ENCODE measurements around the gene PRR18.
A peak's percentile ranks its signal among the peaks of the same experiment; 100 is the strongest.
"Not testable (repeated sequence)": the region's sequence is repeated elsewhere in the genome, so short reads cannot be mapped to it uniquely, and the experiment has no call there.

Gene PRR18, protein sequence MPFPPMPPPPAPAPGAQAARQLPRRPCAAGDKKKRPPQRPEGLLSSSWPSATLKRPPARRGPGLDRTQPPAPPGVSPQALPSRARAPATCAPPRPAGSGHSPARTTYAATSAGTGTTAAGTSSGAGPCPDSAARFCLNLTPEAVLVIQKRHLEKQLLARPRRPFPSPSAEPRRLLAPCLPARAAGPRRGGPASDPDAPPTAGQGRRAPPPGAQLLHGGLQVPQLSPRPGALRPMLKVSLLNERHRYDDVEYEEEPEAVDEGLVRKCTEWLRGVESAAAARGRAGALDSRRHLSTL

DNA sequence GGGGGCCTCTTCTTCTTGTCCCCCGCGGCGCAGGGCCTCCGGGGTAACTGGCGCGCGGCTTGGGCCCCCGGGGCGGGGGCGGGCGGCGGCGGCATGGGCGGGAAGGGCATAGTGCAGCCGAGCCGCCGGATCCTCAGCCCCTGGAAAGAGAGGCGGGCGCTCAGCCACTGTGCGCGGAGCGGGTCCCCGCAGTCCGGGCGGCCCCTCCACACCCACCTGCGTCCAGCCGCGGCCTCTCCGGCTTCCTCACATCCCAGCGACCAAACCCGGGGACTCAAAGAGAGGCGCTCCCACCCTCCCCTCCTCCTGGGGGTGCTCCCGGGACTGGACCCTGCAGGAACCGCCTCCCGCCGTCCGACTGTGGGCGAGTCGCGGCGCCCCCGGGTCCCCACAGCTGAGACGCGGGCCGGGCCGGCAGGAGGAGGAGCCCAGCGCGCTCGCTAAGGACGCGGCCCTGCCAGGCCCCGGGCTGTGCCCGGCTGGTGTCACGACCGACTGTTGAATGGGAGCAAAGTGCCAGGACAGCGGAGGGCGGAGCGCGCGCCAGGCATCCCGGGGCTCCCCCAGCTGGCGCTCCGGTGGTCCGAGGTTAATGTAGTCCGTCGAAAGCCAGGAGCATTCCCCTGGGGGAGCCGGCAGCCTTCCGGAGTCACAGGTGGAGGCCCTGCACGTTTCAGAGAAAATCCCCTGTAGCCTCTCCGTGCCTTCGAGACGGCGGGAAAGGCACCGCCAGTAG lies at the start of gene PRR18:
PRR18 (minus strand) TSS at position 360 of the 736 bp plus-strand sequence; CDS start at position 110, 250 bp downstream.
- no peak for DNase-seq (ENCODE audit: low read depth)

DNA sequence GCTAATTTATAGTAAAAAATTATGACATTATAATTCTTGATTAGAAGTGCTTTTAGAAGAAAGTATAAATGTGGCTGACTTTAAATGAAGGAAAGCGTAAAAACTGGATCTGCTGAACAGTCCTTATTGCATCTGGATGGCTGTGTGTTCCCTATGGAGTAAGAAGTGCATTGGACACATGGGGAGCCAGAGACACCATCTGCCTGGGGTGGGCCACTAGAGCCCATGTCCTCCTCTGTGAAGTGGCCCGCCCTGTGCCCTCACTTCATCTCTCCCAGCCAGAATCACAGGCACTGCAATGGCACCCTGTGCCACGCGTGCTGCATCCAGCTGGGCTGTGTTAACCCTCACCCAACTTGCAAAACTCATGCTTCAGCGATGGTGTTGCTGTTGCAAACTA lies 47.4 kb upstream of the PRR18 start:
- no peak for DNase-seq (ENCODE audit: low read depth)

DNA sequence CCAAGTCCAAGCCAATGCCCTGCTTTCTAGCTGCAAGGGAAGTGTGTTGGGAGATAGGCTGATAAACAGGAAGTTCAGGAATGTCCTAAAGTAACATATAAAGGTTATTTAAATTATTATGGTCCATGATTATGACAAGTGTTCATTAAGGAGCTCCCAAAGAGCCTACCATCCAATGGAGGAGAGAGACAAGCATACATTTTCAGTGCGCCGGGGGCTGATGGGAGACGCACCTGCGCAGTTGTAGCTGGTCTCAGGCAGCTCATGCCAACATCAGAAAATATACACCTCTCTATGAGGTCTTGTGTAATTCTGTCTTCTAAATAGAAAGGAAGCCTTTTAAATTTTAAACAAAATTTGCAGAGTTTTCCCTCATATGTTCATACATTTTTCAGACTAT lies 46.8 kb upstream of the PRR18 start:
- no peak for DNase-seq (ENCODE audit: low read depth)

DNA sequence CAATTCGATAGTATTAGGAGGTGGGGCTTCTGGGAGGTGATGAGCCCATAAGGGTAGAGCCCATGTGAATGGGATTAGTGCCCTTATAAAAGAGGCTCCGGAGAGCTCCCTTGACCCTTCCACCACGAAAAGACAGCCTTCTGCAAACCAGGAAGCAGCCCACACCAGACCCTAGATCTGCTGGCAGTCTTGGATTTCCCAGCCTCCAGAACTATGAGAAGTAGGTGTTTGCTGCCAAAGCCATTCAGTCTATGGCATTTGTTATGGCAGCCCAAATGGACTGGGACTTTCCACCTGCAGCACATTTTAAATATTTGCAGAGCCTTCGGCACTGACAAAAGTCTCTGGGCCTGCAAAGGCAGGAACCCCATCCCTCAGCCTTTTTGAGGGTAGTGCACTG lies 46.0 kb upstream of the PRR18 start:
- DNase-seq (ENCODE audit: low read depth) = no peak

DNA sequence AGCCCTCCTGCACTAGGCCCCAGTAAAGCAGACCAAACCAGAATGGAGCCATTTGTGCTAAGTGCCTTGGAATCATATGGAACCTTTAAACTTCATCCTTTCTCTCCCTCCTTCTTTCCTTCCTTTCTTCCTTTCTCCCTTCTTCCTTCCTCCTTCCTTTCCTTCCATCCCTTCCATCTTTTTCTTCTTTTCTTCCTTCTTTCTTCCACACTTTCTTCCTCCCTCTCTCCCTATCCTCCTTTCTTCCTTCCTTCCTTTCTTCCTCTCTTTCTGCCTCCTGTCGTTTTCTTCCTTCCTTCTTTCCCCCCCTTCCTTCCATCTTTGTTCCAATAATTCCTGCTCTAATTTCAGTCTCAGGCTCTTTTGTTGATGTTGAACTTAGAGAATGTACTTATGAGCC lies 45.3 kb upstream of the PRR18 start:
- DNase-seq (ENCODE audit: low read depth) = no peak

DNA sequence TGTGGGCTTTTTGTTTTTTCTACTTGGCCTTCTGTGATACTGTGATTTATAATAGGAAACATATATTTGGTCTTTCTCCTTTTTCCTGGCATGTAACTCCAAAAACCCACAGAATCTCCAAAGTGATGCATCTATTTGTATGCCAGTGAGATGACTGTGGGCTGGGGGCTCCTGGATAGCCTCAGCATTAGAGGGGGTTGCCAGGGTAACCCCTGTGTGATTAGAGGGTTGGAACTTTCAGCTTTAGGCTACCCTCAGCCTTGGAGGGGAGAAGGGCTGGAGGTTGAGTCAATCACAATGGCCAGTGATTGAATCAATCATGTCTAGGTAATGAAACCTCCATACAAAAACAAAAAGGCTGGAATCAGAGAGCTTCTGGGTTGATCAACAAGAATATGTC lies 44.7 kb upstream of the PRR18 start:
- DNase-seq (ENCODE audit: low read depth) = no peak

DNA sequence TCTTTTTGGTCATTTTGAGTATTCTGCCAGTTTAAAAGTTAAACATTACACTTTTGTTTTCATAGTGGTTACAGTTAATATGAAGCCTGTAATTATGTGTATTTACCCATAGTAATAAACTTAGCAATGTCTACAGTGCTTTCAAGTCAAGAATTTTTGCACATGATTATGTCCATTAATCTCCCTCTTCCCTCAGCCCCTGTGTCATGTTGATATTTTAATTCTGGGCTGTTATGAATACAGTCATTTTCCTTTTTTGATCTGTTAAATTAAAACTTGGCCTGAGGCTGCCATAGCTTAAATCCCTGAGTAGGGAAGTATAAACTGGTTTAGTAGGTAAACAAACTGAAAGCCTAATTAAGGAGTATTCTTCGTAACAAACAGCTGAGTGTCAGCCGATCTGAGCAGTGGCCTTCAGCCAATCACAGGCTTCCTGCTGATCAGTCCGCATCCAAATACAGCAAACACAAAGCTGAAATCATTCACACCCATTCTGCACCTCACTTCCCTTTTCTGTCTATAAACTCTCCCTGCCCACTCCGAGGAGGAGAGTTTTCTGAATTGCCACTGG lies 43.6 kb upstream of the PRR18 start:
- DNase-seq (ENCODE audit: low read depth) = no peak

DNA sequence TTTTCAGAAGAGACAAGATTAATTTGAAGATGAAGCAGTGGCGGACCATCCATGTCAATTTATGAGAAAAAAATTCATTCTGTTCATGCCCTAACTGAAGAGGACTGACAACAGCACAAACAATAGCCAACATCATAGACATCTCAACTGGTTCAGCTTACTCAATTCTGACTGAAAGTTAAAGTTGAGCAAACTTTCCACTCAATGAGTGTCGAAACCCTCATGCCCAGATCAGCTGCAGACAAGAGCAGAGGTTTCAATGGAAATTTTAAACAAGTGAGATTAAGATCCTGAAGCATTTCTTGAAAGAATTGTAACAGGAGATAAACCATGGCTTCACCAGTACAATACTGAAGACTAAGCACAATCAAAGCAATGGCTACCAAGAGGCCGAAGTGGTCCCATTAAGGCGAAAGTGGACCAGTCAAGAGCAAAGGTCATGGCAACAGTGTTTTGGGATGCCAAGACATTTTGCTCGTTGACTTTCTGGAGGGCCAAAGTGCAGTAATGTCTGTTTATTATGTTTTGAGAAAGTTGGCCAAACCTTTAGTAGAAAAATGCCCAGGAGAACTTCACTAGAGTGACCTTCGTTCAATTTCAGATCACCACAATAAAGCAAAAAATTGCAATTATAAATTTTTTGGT lies 40.2 kb upstream of the PRR18 start:
- DNase-seq (ENCODE audit: low read depth) = no peak

DNA sequence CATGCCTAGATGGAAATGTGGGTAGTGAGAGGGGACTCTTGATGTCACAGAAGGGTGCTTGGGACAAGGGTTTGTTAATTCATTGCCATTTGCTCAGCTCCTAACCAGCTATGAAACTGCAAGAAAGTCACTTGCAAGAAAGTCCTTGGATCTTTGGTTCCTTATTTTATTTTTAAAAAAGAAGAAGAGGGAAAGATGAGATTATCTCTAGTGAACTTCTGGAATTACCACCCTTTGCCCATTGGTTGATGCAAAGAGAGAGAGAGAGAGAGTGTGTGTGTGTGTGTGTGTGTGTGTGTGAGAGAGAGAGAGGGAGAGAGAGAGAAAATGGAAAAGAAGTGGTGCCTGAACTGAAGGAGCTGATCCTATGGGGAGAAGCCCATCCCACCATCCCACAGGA lies 38.8 kb upstream of the PRR18 start:
- DNase-seq (ENCODE audit: low read depth) = no peak

DNA sequence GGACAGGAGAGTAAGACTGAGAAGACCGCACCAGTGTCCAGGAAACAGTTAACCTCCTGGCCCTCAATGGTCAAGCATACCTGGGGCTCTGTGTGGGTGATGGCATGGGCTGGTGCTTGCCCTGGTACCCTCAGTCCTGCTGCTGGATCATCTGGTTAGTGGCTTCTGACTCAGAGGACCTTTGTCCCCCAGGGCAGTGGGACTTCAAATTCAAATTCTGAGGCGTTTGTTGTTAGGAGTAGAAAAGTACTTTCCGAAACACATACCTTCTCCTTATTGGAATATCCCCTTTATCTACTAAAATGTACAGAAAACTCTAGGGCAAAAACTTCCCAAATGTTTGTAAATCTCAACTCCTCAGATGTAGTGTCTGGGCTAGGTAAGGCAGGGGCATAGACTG lies 38.3 kb upstream of the PRR18 start:
- no peak for DNase-seq (ENCODE audit: low read depth)

DNA sequence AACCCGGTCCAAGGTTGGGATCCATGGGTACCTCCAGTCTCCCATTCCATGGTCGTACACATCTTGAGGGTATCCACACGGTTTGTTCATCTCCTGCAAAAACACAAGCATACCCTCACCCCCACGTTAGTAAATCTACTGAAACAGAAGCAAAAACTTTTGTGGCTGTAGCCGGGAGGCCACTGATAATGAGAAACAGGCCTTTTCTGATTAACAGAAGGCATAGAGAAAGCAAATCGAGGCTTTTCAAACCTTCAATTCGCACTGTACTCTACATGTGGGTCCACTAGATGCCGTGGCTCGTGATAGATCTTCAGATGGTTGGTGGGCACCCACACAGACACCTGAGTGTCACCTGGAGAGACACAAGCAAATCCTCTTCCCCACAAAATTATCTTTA lies 37.5 kb upstream of the PRR18 start:
- not testable (repeated sequence) for DNase-seq (ENCODE audit: low read depth)

DNA sequence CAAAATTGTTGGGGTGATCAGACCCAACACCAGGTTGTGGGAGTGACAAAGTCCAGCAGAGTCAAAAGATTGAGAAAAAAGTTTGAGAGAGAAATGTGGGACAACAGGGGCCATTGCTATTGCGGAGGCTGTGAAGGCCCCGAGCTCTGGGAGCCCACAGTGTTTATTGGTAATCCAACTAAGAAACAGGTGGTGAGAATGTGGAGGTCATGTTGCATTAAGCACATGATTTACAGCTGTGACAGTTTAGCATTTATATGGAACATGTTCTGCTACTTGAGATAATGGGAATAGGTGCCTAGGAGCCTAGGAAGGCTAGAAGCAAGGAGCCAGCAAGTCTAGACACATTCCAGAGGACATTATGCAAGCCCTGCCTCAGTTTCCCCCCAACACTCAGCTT lies 36.7 kb upstream of the PRR18 start:
- DNase-seq (ENCODE audit: low read depth) = not testable (repeated sequence)

DNA sequence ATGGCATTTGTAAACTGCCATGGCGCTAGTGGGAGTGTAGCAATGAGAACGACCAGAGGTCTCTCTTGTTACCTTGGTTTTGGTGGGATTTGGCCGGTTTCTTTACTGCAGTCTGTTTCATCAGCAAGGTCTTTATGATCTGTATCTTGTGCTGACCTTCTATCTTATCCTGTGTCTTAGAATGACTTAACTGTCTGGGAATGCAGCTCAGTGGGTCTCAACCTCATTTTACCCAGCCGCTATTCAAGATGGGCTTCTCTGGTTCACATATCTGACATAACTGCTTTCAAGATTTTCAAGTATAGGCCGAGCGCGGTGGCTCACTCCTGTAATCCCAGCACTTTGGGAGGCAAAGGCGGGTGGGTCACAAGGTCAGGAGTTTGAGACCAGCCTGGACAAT lies 36.0 kb upstream of the PRR18 start:
- no peak for DNase-seq (ENCODE audit: low read depth)

DNA sequence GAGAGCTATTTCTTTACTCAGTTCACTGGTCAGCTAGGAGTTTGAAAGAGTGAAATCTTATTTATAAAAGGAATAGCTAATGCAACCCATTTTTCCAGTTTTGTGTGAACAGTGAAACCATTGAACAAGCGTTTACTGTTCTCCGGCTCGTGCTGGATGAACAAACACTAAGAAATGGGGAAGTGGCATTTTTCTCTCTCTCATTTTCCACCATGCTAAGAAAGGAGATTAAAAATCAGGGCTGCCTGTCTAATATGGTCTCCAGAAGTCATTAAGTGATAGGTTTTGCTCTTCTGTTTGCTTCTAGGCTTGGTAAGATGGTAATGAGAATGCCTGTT lies 34.9 kb upstream of the PRR18 start:
- DNase-seq (ENCODE audit: low read depth) = no peak

DNA sequence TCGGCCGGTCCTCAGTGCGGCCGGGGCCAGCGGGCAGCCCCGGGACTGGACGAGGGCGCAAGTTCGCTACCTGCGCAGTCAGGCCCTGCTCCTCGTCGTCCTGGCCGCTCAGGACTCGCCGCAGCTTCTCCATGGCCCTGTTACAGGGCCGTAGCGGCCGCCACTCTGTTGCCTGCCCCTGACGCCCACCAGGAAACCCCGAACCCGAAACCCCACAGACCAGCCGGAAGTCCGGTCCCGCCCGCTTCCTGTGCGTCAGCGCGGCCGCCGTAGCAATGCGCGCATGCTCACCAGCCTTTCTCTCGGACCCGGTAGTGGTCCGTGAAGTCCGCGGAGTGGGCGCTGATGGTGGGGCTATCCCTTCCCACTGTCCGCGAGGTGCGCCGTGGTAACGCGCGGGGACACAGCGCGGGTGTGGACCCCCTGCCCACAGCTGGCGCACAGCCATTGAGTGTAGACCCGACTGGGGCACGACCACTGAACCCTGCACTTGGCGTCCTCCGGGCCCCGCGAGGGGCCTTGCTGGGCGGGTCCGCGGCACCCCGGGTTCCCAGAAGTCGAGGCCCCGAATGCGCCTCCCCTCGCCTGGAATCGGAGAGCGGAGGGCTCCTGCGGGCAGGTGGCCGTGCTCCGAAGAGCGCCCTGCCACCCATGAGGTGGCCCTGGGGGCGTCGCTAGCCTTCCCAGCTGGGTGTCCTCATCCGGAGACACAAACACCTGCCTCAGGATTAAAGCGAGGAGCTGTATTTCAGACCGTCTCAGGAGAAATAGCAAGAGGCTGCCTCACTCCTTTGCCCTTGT lies 34.4 kb upstream of the PRR18 start, which contains the start of gene SFT2D1:
SFT2D1 (minus strand) TSS at position 197 of the 801 bp plus-strand sequence; CDS start at position 133, 64 bp downstream.
- DNase-seq (ENCODE audit: low read depth) = peak; percentile 75

DNA sequence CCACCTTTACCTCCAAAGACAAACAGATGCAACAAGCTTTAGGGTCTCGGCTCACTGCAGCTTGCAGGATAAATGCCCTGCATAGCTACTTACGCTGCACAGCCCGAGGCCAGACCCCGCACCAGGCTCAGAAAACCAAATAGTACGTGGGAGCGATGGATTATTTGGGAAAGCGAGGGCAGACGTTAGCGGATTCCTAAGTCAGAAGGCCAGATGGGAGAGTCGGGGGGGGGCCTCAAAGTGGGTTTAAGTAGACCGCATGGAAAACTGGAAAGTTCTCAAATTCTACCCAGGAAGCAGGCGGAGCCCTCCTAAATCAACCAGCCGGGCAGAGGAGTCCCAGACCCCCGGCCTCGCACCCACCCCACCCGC lies 33.8 kb upstream of the PRR18 start:
- DNase-seq (ENCODE audit: low read depth) = no peak

DNA sequence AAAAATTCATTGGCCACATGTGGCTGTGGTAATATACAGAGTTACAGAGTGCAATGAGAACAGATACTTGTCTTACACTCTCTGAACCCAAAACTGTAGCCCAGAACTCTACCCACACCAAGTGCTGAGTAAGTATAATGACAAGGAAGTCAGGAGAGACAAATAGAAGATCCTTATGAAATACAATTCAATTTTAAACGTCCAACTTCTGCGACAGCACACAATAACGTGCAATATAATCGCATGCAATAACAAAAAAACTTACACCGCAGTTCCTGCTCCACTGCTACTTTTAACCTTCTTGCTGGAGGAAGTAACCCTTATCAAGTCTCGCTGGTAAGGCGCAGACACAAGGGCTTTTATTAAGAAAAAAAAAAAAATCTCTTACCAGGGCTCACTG lies 33.3 kb upstream of the PRR18 start:
- DNase-seq (ENCODE audit: low read depth) = no peak

DNA sequence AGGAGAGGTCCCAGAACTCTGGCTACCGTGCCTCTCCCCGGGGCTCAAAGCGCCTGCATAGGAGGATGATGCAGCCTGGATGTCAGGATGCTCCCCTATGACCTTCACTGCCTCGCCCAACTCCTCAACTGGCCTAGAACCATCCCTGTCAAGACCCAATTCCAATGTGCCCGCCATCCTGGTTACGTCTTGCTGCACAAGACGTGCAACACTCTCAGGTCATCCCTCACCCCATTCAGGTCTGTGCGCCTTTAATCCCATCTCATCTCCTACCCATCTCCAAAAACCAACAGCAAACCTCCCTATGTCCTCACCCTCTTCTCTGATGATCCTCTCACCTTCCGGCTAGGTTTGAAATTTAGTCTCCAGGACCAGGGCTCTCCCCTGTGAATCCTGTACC lies 30.7 kb upstream of the PRR18 start:
- DNase-seq (ENCODE audit: low read depth) = no peak

DNA sequence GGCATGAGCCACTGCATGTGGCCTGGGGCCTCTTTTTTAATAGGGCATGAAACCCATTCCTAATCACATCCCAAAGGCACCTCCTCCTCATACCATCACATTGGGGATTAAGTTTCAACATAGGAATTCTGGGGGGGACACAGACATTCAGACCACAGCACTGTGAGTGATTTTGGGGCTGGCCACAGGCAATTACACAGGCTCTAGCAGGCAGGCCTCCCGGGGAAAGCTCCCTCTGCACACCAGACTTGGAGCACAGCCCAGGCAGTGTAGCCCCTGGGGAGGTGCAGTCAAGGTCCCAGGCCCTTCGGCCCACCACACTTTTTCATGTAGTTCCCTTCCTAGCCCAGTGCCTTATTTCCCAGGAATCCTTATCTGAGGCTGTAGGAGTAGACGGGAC lies 28.7 kb upstream of the PRR18 start:
- no peak for DNase-seq (ENCODE audit: low read depth)

DNA sequence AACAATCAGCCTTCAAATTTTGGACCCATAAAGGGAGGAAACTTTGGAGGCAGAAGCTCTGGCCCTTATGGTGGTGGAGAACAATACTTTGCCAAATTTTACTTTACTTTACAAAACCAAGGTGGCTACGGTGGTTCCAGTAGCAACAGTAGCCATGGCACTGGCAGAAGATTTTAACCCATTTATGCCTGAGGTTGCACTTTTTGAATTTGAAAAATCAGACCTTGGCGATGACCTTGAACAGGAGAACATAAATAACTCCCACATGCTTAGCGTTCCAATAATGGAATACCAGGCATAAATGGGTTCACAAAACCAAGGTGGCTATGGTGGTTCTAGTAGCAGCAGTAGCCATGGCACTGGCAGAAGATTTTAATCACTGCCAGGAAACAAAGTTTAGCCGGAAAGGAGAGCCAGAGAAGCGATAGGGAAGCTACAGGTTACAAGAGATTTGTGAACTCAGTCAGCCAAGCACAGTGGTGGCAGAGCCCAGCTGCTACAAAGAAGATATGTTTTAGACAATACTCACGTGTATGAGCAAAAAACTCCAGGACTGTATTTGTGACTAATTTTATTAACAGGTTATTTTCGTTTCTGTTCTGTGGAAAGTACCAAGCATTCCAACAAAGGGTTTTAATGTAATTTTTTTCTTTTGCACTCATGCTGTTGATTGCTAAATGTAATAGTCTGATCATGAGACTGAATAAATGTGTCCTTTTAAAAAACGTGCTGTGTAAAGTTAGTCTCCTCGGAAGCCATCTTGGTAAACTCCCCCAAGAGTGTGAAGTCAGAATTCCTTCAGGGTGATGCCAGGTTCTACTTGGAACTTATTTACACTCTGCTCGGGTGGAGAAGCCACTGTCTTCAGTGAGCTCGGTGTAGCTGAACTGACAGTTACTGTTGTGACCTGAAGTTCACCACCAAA lies 27.4 kb upstream of the PRR18 start:
- DNase-seq (ENCODE audit: low read depth) = no peak

DNA sequence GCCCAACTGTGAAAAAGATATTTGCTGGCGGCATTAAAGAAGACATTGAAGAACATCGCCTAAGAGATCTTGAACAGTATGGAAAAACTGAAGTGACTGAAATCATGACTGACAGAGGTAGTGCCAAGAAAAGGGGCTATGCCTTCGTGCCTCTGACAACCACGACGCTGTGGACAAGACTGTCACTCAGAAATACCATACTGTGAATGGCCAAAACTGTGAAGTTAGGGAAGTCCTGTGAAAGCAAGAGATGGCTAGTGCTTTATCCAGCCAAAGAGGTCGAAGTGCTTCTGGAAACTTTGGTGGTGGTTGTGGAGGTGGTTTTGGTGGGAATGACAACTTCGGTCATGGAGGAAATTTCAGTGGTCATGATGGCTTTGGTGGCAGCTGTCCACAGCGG lies 26.7 kb upstream of the PRR18 start:
- DNase-seq (ENCODE audit: low read depth) = no peak

Data from stimulated activated CD8-positive, alpha-beta memory T cell treated with anti-CD3 and anti-CD28 coated beads, Interleukin-15, amount 100 ng/mL, for 24 hours (primary cell).